GM18498 (cell line): ENCODE measurements around the gene GPR162.

Experiments
- ATAC-seq: cut with Tn5 transposase; IDR thresholded peaks from one replicate; pipeline ENCODE4 v1.9.1; 2021; ENCODE audit warnings: mild to moderate bottlenecking, moderate library complexity; ENCODE audit not compliant: unreplicated experiment

Gene GPR162

GRCh38 chr12:6822426-6823135 lies 960 bp downstream of the GPR162 start:
- no peak for ATAC-seq

- ATAC-seq = no peak
These were observed 1.8 kb downstream of the GPR162 start for GRCh38 chr12:6823182-6824084.

GRCh38 chr12:6824085-6824775 lies 2.6 kb downstream of the GPR162 start:
- ATAC-seq = no peak

- ATAC-seq = no peak
These were observed 3.3 kb downstream of the GPR162 start for GRCh38 chr12:6824901-6825381.

GRCh38 chr12:6825398-6826124 lies 3.9 kb downstream of the GPR162 start:
- peak; percentile 41 for ATAC-seq

GRCh38 chr12:6826125-6826733 lies 4.6 kb downstream of the GPR162 start:
- no peak for ATAC-seq

- ATAC-seq = no peak
These were observed 5.3 kb downstream of the GPR162 start for GRCh38 chr12:6826734-6827436.

- no peak for ATAC-seq
These were observed 5.9 kb downstream of the GPR162 start for GRCh38 chr12:6827437-6827911.

GRCh38 chr12:6827982-6828780 lies 6.6 kb downstream of the GPR162 start, which contains the start of gene P3H3:
Gene P3H3, plus strand, starts transcription at chr12:6828407. Its CDS starts 34 bp downstream, at chr12:6828441.
- ATAC-seq = no peak

- no peak for ATAC-seq
These were observed 7.3 kb downstream of the GPR162 start for GRCh38 chr12:6828781-6829535.

- ATAC-seq = no peak
These were observed 8.1 kb downstream of the GPR162 start for GRCh38 chr12:6829536-6830220.

- ATAC-seq = no peak
These were observed 8.8 kb downstream of the GPR162 start for GRCh38 chr12:6830286-6830890.

- no peak for ATAC-seq
These were observed 9.4 kb downstream of the GPR162 start for GRCh38 chr12:6830999-6831398.

GRCh38 chr12:6831450-6831995 lies 9.9 kb downstream of the GPR162 start:
- ATAC-seq = no peak

GRCh38 chr12:6832125-6832524 lies 10.5 kb downstream of the GPR162 start:
- ATAC-seq = no peak

- ATAC-seq = no peak
These were observed 11.7 kb downstream of the GPR162 start for GRCh38 chr12:6833189-6833890.
